Measurements from ENCODE around the gene CFAP46.

DNA sequence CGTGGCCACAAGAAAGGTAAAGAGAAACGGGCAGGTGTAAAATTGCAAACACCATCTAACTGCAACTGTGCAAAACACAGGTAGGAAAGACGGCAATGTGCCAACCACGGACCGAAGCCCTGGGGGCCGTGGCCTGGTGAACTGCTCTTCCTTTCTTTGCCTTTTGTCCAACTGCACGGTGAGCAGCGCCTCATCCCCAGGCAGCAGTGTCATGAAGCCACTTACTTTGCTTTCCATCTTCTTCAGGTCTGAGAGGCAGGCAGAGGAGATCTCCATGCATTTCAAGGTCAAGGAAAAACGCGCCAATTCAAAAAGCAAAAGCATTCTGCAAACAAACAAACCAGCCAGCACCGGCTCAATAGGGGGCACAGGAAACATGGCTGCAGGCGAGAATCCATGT is 12.9 kb downstream of the CFAP46 start:
- TF ChIP-seq TAF1 (IDR thresholded peaks at IDR 0.05; ENCODE audit: borderline replicate concordance, insufficient read depth, low read length) (no peak), SIN3A (IDR thresholded peaks at IDR 0.05; ENCODE audit: borderline replicate concordance, insufficient read depth, low read length) (no peak)
